OCI-LY1 (cell line): ENCODE measurements around the gene CNST.
"Not testable (repeated sequence)": the region's sequence is repeated elsewhere in the genome, so short reads cannot be mapped to it uniquely, and the experiment has no call there.

Experiments
- H2AFZ ChIP-seq: fragments of 200-600 bp; sonication (generic), shearing (Covaris generic); 2 replicates; pipeline ENCODE4 v1.6.0; 2014; ENCODE audit warnings: antibody characterized with exemption, mild to moderate bottlenecking, low read length
- H3F3A ChIP-seq: fragments of 200-600 bp; sonication (generic), shearing (Covaris generic); 2 replicates; pipeline ENCODE4 v1.6.0; 2014; ENCODE audit warnings: mild to moderate bottlenecking, antibody characterized with exemption, low read length, moderate library complexity; ENCODE audit not compliant: insufficient read depth
- H3K27ac ChIP-seq: fragments of 200-600 bp; sonication (generic); 2 replicates; pipeline ENCODE4 v1.5.1; 2014; ENCODE audit warnings: low read length, mixed run types, mild to moderate bottlenecking, low read depth; ENCODE audit not compliant: poor library complexity, severe bottlenecking
- H3K27me3 ChIP-seq: fragments of 200-600 bp; sonication (generic); 2 replicates; pipeline ENCODE4 v1.6.0; 2014; ENCODE audit warnings: antibody characterized with exemption, mild to moderate bottlenecking, low read length, moderate library complexity; ENCODE audit not compliant: insufficient read depth
- H3K36me3 ChIP-seq: fragments of 200-600 bp; sonication (generic); 2 replicates; pipeline ENCODE4 v1.6.1; 2014; ENCODE audit warnings: mild to moderate bottlenecking, antibody characterized with exemption, low read length, moderate library complexity, mixed read lengths; ENCODE audit not compliant: insufficient read depth
- H3K4me1 ChIP-seq: fragments of 200-600 bp; sonication (generic); 2 replicates; pipeline ENCODE4 v1.5.1; 2014; ENCODE audit warnings: mild to moderate bottlenecking, low read length, moderate library complexity; ENCODE audit not compliant: insufficient read depth, severe bottlenecking
- H3K4me2 ChIP-seq: fragments of 200-600 bp; sonication (generic), shearing (Covaris generic); 2 replicates; pipeline ENCODE4 v1.6.1; 2014; ENCODE audit warnings: low read length
- H3K4me3 ChIP-seq: fragments of 200-600 bp; sonication (generic); 2 replicates; pipeline ENCODE4 v1.5.1; 2014; ENCODE audit warnings: low read length, low read depth, mild to moderate bottlenecking, mixed read lengths; ENCODE audit not compliant: poor library complexity, severe bottlenecking
- H3K79me2 ChIP-seq: fragments of 200-600 bp; shearing (Covaris generic); 2 replicates; pipeline ENCODE4 v1.6.1; 2016; ENCODE audit warnings: mixed run types, low read length, mixed read lengths; ENCODE audit not compliant: insufficient read depth
- H3K9ac ChIP-seq: fragments of 200-600 bp; sonication (generic), shearing (Covaris generic); 2 replicates; pipeline ENCODE4 v1.6.1; 2014; ENCODE audit warnings: mild to moderate bottlenecking, low read length, mixed read lengths
- H3K9me2 ChIP-seq: fragments of 200-600 bp; sonication (generic), shearing (Covaris generic); 2 replicates; pipeline ENCODE4 v1.6.1; 2014; ENCODE audit warnings: low read depth, mild to moderate bottlenecking, low read length, mixed read lengths
- H3K9me3 ChIP-seq: fragments of 200-600 bp; shearing (Covaris generic); 2 replicates; pipeline ENCODE4 v1.6.1; 2014; ENCODE audit warnings: low read length, mixed read lengths
- H4K20me1 ChIP-seq: fragments of 200-600 bp; sonication (generic), shearing (Covaris generic); 2 replicates; pipeline ENCODE4 v1.6.0; 2016; ENCODE audit warnings: mild to moderate bottlenecking, low read length; ENCODE audit not compliant: insufficient read depth
- CTCF ChIP-seq: fragments of 200-600 bp; sonication (generic), shearing (Covaris generic); IDR thresholded peaks from 2 replicates; pipeline ENCODE4 v1.5.1; 2017; ENCODE audit warnings: mild to moderate bottlenecking, antibody characterized with exemption, low read length, moderate library complexity, mixed read lengths
- EZH2 ChIP-seq: fragments of 200-600 bp; sonication (generic), shearing (Covaris generic); IDR thresholded peaks from 2 replicates; pipeline ENCODE4 v1.8.0; 2017; ENCODE audit warnings: borderline replicate concordance, mixed run types, mild to moderate bottlenecking, antibody characterized with exemption, low read length, moderate library complexity, mixed read lengths

Gene CNST

DNA sequence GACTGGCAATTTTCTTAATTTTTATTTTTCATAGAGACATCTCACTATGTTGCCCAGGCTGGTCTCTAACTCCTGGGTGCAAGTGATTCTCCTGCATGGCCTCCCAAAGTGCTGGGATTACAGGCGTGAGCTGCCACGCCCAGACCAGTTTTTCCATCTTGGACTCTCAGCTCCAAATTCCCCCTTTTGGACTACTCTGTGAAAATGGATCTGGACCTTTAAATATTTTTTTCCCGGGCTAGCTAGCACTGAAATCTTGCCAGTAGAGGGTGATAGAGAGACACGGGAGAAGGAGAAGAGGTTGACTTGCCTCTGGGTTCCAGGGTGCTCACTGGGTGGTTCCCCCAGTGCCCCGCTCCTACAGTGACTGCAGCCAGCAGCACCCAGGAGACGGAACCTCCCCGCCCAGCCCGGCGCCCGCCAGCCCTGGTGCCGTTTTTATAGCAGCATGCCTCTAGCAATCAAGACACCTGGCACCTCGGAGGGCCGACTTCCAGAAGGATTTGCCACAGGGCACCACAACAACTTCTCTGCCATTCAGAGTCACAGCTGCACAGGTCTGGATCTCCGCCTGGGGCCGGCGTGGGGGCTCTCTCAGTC, 123.3 kb downstream of the CNST start:
- Histone ChIP-seq H3K9me2 (no peaks in the 10 kb centered on the region), H3K9me3 (no peaks in the 10 kb centered on the region), H3K27me3 (no peaks in the 10 kb centered on the region), H3K4me2 (peak overlapping the region; percentile 79), H3K27ac (peak overlapping the region; percentile 9), H2AFZ (peak overlapping the region; percentile 4), H3K4me3 (peak overlapping the region; percentile 60), H3K36me3 (no peaks in the 10 kb centered on the region), H3K79me2 (no peaks in the 10 kb centered on the region), H4K20me1 (no peaks in the 10 kb centered on the region), H3K4me1 (peaks cover 18% of the 10 kb centered on the region), H3F3A (no peaks in the 10 kb centered on the region), H3K9ac (peak overlapping the region; percentile 61)
- TF ChIP-seq EZH2 = no peak
- peak; percentile 94 for TF ChIP-seq CTCF

DNA sequence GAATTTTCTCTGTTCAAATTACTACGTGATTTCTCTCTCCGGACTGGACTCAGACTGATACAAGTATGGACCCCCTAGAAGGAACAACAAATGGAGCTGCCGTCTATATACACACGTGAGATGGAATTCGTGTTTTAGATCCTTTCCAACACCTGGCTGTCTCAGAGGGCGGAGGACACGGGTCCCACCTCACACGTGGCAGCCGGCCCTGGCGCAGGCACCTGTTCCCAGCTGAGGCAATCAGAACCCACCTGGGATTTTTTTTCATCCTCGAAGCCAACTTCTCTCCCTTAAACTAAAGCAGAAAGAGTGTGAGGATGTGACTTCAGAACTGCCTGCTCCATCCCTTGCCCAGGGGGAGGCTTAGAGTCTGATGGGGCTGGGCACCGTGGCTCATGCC, 123.8 kb downstream of the CNST start:
- Histone ChIP-seq H3K4me2 (peak overlapping the region; percentile 79), H3K36me3 (no peaks in the 10 kb centered on the region), H3K27me3 (no peaks in the 10 kb centered on the region), H3K9me3 (no peaks in the 10 kb centered on the region), H3K9me2 (no peaks in the 10 kb centered on the region), H3K79me2 (no peaks in the 10 kb centered on the region), H2AFZ (peak overlapping the region; percentile 4), H3K9ac (peak overlapping the region; percentile 61), H3K4me1 (peaks cover 24% of the 10 kb centered on the region), H3K27ac (peak overlapping the region; percentile 9), H3F3A (no peaks in the 10 kb centered on the region), H4K20me1 (no peaks in the 10 kb centered on the region), H3K4me3 (peak overlapping the region; percentile 60)
- TF ChIP-seq EZH2 (no peak), CTCF (no peak)

GRCh38 chr1:246691622-246692495, 125.6 kb downstream of the CNST start:
- Histone ChIP-seq H3K36me3 (no peaks in the 10 kb centered on the region), H3K79me2 (no peaks in the 10 kb centered on the region), H3K9me3 (no peaks in the 10 kb centered on the region), H4K20me1 (no peaks in the 10 kb centered on the region), H3K4me3 (no peak overlapping the region), H3F3A (no peaks in the 10 kb centered on the region), H3K4me2 (no peak overlapping the region), H3K27me3 (no peaks in the 10 kb centered on the region), H3K4me1 (peaks cover 37% of the 10 kb centered on the region), H3K9ac (no peak overlapping the region), H3K9me2 (no peaks in the 10 kb centered on the region), H2AFZ (no peak overlapping the region), H3K27ac (no peak overlapping the region)
- TF ChIP-seq CTCF = no peak
- no peak for TF ChIP-seq EZH2

- not testable (repeated sequence) for H2AFZ ChIP-seq, H3K36me3 ChIP-seq, H3K9ac ChIP-seq, H3K27me3 ChIP-seq, H3K79me2 ChIP-seq, H4K20me1 ChIP-seq, H3F3A ChIP-seq, H3K4me2 ChIP-seq, H3K9me3 ChIP-seq, H3K9me2 ChIP-seq, H3K4me3 ChIP-seq
- Histone ChIP-seq H3K4me1 (peaks cover 53% of the 10 kb centered on the region), H3K27ac (peak overlapping the region; percentile 60)
Observed at GRCh38 chr1:246694213-246694895, 128.1 kb downstream of the CNST start.
